GM23338 (cell line): Measurements from ENCODE around the gene PRDM11. TPM values are rescaled to one million over a fixed set of nuclear protein-coding genes. Genes with fewer than 3 reads are reported as not detected.

ENCODE experiments used
- ATAC-seq: fragments of 200-7000 bp; cut with Tn5 transposase; 3 replicates; pipeline ENCODE4 v1.9.1; 2020
- DNase-seq: peaks from one replicate; pipeline ENCODE4 v3.0.0-alpha.2; 2015; ENCODE audit warnings: low spot score
- H2AFZ ChIP-seq: fragments of 200-600 bp; sonication (generic); 2 replicates; pipeline ENCODE4 v1.8.0; 2016; ENCODE audit warnings: antibody characterized with exemption, mild to moderate bottlenecking, moderate library complexity
- H3F3A ChIP-seq: fragments of 200-600 bp; sonication (generic); replicated peaks from 2 replicates; pipeline ENCODE4 v1.8.0; 2017; ENCODE audit warnings: antibody characterized with exemption, mixed run types, low read depth
- H3K27ac ChIP-seq: fragments of 200-600 bp; sonication (generic); 2 replicates; pipeline ENCODE4 v1.6.1; 2016; ENCODE audit warnings: low read depth
- H3K27me3 ChIP-seq: fragments of 200-600 bp; sonication (generic); 2 replicates; pipeline ENCODE4 v1.8.0; 2016; ENCODE audit warnings: mild to moderate bottlenecking, mixed run types, moderate library complexity; ENCODE audit not compliant: insufficient read depth
- H3K36me3 ChIP-seq: fragments of 200-600 bp; sonication (generic); 2 replicates; pipeline ENCODE4 v1.8.0; 2016; ENCODE audit warnings: mild to moderate bottlenecking; ENCODE audit not compliant: insufficient read depth
- H3K4me1 ChIP-seq: fragments of 200-600 bp; sonication (generic); 2 replicates; pipeline ENCODE4 v1.8.0; 2016; ENCODE audit warnings: mild to moderate bottlenecking, moderate library complexity; ENCODE audit not compliant: insufficient read depth
- H3K4me2 ChIP-seq: fragments of 200-600 bp; sonication (generic); 2 replicates; pipeline ENCODE4 v1.7.1; 2017; ENCODE audit warnings: mixed run types
- H3K4me3 ChIP-seq: fragments of 200-600 bp; sonication (generic); 2 replicates; pipeline ENCODE4 v1.6.1; 2016; ENCODE audit warnings: mixed run types
- H3K79me2 ChIP-seq: fragments of 200-600 bp; sonication (generic); replicated peaks from 2 replicates; pipeline ENCODE4 v1.8.0; 2017; ENCODE audit warnings: mild to moderate bottlenecking; ENCODE audit not compliant: insufficient read depth
- H3K9me2 ChIP-seq: fragments of 200-600 bp; sonication (generic); 2 replicates; pipeline ENCODE4 v1.8.0; 2017; ENCODE audit not compliant: insufficient read depth
- H4K20me1 ChIP-seq: fragments of 200-600 bp; sonication (generic); replicated peaks from 2 replicates; pipeline ENCODE4 v1.8.0; 2017; ENCODE audit warnings: mild to moderate bottlenecking; ENCODE audit not compliant: insufficient read depth
- H3K27ac Mint-ChIP-seq: 2 replicates; pipeline ENCODE4 v1.8.0; 2020; ENCODE audit warnings: inconsistent platforms, mild to moderate bottlenecking, moderate library complexity, mixed read lengths
- H3K27me3 Mint-ChIP-seq: 3 replicates; pipeline ENCODE4 v1.8.0; 2022; ENCODE audit warnings: low read depth, mild to moderate bottlenecking, moderate library complexity, mixed read lengths, inconsistent platforms; ENCODE audit not compliant: insufficient read depth, poor library complexity
- H3K36me3 Mint-ChIP-seq: 3 replicates; pipeline ENCODE4 v1.8.0; 2021; ENCODE audit warnings: low read depth, mild to moderate bottlenecking, inconsistent platforms, moderate library complexity, mixed read lengths
- H3K4me1 Mint-ChIP-seq: 3 replicates; pipeline ENCODE4 v1.8.0; 2020; ENCODE audit warnings: mild to moderate bottlenecking, inconsistent platforms, mixed read lengths
- H3K4me3 Mint-ChIP-seq: 3 replicates; pipeline ENCODE4 v1.8.0; 2021; ENCODE audit warnings: moderate library complexity, mild to moderate bottlenecking, inconsistent platforms, mixed read lengths
- H3K9me3 Mint-ChIP-seq: 3 replicates; pipeline ENCODE4 v1.8.0; 2020; ENCODE audit warnings: moderate library complexity, mild to moderate bottlenecking, inconsistent platforms, mixed read lengths
- CREB1 ChIP-seq: fragments of 250-450 bp; sonication (Bioruptor Pico); IDR thresholded peaks from 2 replicates; pipeline ENCODE4 v1.5.0; 2020; ENCODE audit warnings: low read depth, mild to moderate bottlenecking, moderate library complexity
- CTCF ChIP-seq, 2 experiments: fragments of 200-600 bp in 1 of 2; sonication (generic) in 1 of 2; conservative IDR thresholded peaks; 2 replicates each; pipeline versions ENCODE4 v1.5.1 to v1.6.1; 2016 to 2017; ENCODE audit warnings: antibody characterized with exemption in 2 of 2, low read depth in 2 of 2, mild to moderate bottlenecking in 2 of 2, moderate library complexity in 1 of 2
- ETS1 ChIP-seq: IDR thresholded peaks from 2 replicates; pipeline ENCODE4 v1.6.1; 2016; ENCODE audit warnings: antibody characterized with exemption
- EZH2 ChIP-seq: fragments of 200-600 bp; sonication (generic); IDR thresholded peaks from one replicate; pipeline ENCODE4 v1.8.0; 2017; ENCODE audit warnings: antibody characterized with exemption, mild to moderate bottlenecking, low read depth; ENCODE audit not compliant: unreplicated experiment
- EZH2phosphoT487 ChIP-seq: fragments of 200-600 bp; sonication (generic); IDR thresholded peaks from one replicate; pipeline ENCODE4 v1.8.1; 2018; ENCODE audit warnings: antibody characterized with exemption; ENCODE audit not compliant: unreplicated experiment
- JUNB ChIP-seq: IDR thresholded peaks from one replicate; pipeline ENCODE4 v1.6.1; 2016; ENCODE audit warnings: antibody characterized with exemption; ENCODE audit not compliant: unreplicated experiment
- NANOG ChIP-seq: IDR thresholded peaks from 2 replicates; pipeline ENCODE4 v1.6.1; 2016; ENCODE audit warnings: antibody characterized with exemption, borderline replicate concordance
- POLR2AphosphoS5 ChIP-seq: IDR thresholded peaks from 2 replicates; pipeline ENCODE4 v1.6.1; 2016; ENCODE audit warnings: antibody characterized with exemption, low read depth
- REST ChIP-seq: IDR thresholded peaks from one replicate; pipeline ENCODE4 v1.6.1; 2018; ENCODE audit warnings: antibody characterized with exemption; ENCODE audit not compliant: unreplicated experiment
- STAT1 ChIP-seq: IDR thresholded peaks from one replicate; pipeline ENCODE4 v1.6.1; 2016; ENCODE audit warnings: antibody characterized with exemption; ENCODE audit not compliant: unreplicated experiment
- ZNF114 ChIP-seq: fragments of 250-450 bp; sonication (Bioruptor Pico); IDR thresholded peaks from 2 replicates; pipeline ENCODE4 v1.5.0; 2020; ENCODE audit warnings: mild to moderate bottlenecking, moderate library complexity
- ZNF331 ChIP-seq: fragments of 250-450 bp; sonication (Bioruptor Pico); IDR thresholded peaks from 2 replicates; pipeline ENCODE4 v1.5.0; 2020; ENCODE audit warnings: low read depth, mild to moderate bottlenecking, moderate library complexity
- ZNF462 ChIP-seq: fragments of 250-450 bp; sonication (Bioruptor Pico); IDR thresholded peaks from 2 replicates; pipeline ENCODE4 v1.5.0; 2020; ENCODE audit warnings: mild to moderate bottlenecking, moderate library complexity
- polyA plus RNA-seq: library from polyadenylated mRNA; unstranded; fragments of >200 nt; fragmentation: Nextera tagmentation; extraction: Ambion mirVana; gene quantifications from 2 replicates; pipeline ENCODE4 v1.2.1, GENCODE V29; 2016
- total RNA-seq: library from RNA; depleted of rRNA; stranded (reverse); fragments of >200 nt; shearing (Covaris generic); gene quantifications from 2 replicates; pipeline ENCODE4 v1.2.3, GENCODE V29; 2014

The PRDM11 gene
- total and polyA plus RNA-seq, 2 experiments from 2014 or later = 0.97 to 10.4 TPM

- DNase-seq = no peak
- H3K27ac Mint-ChIP-seq = no peak overlapping the region
- Histone ChIP-seq H3K4me3 (no peak overlapping the region), H3K36me3 (no peaks in the 10 kb centered on the region), H3K27ac (no peak overlapping the region), H3K79me2 (no peaks in the 10 kb centered on the region), H3F3A (0 out of 2 replicates have a peak, but pooled peaks cover 3% of the 10 kb centered on the region), H3K4me2 (no peak overlapping the region), H4K20me1 (no peaks in the 10 kb centered on the region), H3K4me1 (peaks cover 14% of the 10 kb centered on the region), H2AFZ (no peak overlapping the region), H3K27me3 (no peaks in the 10 kb centered on the region), H3K9me2 (no peaks in the 10 kb centered on the region)
- H3K36me3 Mint-ChIP-seq = peaks cover 9% of the 10 kb centered on the region; the same call in 2 of the 3 replicates
- no peaks in the 10 kb centered on the region for H3K9me3 Mint-ChIP-seq
- peaks cover 25% of the 10 kb centered on the region for H3K4me1 Mint-ChIP-seq
- TF ChIP-seq ZNF331 (CRISPR knock-in tag) (no peak), POLR2AphosphoS5 (no peak), JUNB (no peak), CTCF (conservative IDR thresholded peaks at IDR 0.05; ENCODE audit: low read depth in 2 of 2) (no peak), ZNF114 (CRISPR knock-in tag) (no peak), STAT1 (no peak), ETS1 (no peak), NANOG (no peak), EZH2 (no peak), REST (no peak), ZNF462 (no peak), EZH2phosphoT487 (no peak), CREB1 (CRISPR knock-in tag) (no peak)
- no peak for ATAC-seq
- H3K4me3 Mint-ChIP-seq = no peak overlapping the region
- H3K27me3 Mint-ChIP-seq = peaks cover 7% of the 10 kb centered on the region
Measured at GRCh38 chr11:45213717-45214116, 67.3 kb downstream of the PRDM11 start.
